NOMO-1 treated with DMSO at 0.1 percent for 48 hours (cell line): ENCODE measurements around the gene FSCN2.

Experiments
- DNase-seq: peaks from one replicate; lab custom pipeline; 2025; ENCODE audit not compliant: unreplicated experiment; lab: John Stamatoyannopoulos, UW

The FSCN2 gene

DNA sequence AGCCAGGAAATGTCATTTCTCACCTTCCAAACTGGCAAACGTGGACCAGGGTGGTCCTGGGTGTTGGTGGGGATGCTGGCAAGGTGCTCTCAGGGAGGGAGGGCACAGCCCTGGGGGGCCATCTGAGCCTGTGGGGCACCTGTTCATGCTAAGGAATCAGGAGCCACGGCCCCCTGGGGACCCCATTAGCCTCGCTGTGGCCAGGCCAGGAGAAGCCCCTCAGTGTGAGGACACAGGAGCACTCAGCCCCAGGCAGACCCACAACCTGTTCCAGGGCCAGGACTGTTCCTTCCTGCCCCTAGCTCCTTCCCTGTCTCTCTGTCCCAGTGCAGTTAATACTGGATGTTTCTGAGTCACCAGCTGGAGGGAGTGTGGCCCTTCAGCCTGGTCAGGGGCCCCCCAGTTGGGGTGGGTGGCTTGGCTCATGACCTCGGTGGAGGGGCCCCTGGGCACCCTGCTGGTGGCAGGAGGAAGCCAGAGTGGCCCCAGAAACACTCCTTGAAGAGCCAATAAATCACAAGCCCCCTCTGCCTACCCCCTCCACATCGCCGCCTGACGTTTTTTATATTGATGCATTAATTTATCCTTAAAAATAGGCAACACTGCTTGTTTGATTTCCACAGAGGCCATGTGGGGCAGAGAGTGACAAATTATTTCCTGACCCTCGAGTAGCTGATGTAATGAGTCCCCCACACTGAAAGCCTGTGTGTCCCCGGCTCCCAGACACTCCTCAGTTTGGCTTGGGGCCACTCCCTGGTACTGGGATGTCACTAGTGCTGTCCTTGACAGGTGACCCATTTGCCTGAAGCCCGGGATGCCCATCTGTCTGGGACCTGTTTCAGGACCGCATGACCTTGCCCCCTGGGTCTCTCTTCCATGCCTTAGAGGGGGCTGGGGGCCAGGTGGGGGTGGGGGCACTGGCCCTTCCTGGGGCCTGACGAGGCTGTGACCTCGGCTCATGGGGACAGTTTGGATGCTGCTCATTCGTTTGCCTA, 37.9 kb upstream of the FSCN2 start:
- no peak for DNase-seq

DNA sequence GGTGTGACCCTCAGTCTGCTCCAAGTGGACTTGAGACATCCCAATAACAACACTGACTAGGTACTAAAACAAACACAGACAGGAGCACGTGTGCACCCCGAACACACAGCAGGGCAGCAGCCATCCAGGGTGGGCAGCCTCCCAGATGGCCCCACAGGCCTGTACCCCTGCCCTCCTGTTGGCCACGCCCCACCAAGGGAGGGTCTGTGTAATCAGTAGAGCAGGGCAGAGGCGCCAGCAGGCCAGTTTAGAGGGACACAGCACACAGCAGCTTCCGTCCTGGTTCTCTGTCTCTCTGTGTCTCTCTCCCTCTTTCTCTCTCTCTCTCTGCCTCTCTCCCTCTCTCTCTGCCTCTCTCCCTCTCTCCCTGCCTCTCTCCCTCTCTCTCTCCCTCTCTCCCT, 37.0 kb upstream of the FSCN2 start:
- no peak for DNase-seq

DNA sequence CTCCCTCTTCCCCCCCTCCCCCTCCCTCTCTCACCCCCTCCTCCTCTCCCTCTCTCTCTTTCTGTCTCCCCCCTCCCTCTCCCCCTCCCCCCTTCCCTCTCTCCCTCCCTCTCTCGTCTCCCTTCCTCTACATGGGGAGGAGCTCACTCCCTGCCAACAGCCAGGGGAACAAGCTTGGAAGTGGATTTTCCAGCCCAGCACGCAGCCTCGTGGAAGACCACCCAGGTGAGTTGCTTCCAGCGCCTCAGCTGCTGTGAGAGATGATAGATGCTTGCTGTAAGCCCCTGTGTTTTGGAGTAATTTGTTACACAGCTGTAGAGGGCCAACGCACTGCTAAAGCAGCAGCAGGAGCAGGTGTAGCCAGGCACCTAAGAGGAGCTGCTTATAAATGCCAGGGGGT, 36.4 kb upstream of the FSCN2 start:
- no peak for DNase-seq

DNA sequence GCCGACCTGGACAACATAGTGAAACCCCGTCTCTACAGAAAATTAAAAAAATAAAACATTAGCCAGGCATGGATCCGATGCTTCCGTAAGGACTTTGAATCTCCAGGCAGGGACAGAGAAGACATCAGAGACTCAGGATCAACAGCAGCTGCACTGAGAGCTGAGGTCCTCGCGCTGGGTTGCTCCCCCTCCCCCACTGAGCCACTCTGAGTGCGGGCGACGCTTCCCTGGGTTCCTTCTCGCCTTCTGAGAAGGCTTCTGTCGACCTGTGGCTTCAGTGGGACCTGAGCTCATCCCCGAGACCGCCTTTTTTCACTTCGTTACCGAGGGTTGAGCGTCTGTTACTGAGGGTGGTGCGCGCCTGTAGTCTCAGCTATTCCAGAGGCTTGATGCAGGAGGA, 36.0 kb upstream of the FSCN2 start:
- no peak for DNase-seq

DNA sequence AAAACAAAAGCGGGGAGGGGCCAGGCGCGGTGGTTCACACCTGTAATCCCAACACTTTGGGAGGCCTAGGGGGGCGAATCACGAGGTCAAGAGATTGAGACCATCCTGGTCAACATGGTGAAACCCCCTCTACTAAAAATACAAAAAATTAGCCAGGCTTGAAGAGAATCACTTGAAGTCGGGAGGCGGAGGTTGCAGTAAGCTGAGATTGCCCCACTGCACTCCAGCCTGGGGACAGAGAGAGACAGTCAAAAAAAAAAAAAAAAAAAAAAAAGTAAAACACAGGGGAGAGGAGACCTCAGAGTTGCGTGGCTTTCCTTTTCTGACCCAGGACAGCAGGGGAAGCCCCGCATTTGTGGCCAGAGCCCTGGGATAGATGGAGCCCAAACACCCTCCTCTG, 35.5 kb upstream of the FSCN2 start:
- DNase-seq, result no peak

DNA sequence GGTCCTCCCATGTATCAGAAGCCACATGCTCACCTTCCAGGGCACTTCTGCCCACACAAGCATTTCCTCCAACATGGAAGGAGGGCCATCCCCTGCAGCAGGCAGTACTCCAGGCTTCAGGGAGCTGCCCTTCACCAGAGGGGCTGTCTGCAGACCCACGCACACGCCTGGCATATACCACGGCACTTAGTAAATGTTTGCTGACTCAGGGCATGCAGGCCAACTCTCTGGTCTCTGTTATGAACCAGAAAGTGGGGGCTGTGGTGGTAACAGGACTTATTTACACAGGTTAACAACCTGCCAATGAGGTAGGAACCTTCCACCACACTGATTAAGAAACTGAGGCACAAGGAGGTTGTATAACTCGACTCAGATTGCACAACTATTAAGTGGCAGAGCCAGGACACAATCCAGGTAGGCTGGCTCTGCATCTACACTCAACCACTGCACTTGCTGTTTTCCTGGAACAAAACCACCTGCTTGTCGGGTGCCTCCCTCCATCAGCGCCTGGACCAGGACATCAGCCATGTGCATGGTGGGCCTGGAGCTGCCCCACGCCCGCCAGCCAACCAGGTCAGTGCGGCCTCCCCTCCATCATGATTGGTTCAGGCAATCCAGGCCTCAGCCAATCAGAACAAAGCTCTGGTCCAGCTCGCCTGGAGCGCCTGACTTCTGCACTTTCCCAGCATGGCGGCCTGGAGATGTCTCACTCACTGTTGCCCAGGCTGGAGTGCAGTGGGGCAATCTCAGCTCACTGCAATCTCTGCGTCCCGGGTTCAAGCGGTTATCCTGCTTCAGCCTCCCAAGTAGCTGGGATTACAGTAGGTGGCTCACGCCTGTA, 34.8 kb upstream of the FSCN2 start:
- DNase-seq, result no peak

DNA sequence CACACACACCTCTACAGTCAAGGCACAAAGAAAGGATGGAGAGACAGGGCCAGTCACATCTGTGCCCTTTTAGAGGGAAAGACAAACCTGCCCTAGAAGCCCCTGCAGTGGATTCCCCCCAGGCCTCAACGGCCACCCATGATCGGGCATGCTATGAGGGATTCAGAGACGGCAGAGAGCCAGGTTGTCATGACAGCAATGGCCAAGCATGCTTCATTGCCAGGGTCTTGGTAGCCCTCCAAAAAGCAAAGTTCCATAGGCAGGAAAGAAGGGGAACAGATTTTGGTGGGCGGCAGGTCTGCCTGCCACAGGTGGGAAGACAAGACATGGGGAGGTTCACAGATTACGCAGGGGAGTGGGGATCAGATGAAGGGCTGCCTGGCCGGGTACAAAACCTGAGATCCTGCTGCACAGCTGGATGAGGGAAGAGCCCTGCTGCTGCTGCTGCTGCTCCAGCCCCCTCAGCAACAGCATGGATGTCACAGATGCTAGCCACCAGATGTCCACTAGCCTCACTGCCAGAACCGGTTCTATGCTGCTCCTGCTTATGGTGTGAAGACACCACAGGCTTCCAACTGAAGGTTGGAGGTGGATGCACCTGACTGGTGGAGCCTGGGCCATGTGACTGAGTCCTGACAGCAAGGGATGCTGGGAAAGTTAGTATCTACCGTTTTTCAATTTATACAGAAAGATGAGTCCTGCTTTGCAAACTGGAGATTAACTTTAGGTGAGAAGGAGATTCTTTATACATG, 33.4 kb upstream of the FSCN2 start:
- DNase-seq, result no peak

DNA sequence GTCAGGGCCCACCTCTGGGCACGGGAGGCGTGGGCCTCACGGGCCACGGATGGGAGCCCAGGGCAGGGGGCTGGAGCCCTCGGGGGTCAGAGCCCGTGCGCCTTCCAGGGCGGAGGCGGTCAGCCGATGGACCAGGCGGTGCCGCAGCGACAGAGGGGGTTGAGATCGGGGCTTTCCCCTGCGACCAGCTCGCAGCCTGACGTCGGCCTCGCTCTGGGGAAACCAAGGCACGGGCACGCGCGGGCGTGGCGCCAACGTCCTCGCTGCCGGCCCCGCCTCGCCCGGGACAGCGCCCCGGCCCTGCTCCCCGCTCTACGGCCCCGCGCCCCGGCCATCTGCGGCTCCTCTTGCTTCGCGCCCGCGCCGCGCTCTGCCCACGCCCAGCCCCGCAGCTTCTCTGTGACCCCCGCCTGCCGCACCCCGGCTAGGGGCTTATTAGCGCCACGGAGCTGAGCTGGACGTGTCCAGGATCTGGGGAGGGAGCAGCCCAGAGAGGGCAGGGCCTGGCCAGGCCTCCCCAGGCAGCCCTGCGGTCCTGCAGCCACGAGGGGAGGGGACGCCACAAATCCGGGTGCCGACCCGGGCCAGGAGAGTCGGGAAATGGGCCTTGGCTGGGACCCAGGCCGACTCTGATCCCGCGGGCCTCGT, 29.1 kb upstream of the FSCN2 start:
- DNase-seq, result no peak

DNA sequence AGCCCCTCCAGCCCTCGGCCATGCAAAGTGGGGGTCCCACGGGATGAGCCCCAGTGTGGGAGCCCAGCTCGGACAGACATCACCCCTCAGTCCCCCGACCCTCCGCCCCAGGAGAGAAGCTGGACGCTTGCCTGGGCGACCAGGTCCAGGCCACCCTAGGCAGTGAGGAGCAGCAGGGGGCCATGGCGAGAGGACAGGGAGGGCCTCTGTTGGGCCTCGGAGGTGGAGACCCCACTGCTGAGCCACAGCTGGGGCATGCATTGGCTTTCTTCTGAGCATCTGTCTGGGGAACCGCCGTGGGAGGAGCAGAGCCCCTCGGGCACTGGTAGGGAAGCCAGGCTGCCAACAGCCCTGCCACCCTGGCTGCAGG, 28.6 kb upstream of the FSCN2 start:
- DNase-seq, result no peak

DNA sequence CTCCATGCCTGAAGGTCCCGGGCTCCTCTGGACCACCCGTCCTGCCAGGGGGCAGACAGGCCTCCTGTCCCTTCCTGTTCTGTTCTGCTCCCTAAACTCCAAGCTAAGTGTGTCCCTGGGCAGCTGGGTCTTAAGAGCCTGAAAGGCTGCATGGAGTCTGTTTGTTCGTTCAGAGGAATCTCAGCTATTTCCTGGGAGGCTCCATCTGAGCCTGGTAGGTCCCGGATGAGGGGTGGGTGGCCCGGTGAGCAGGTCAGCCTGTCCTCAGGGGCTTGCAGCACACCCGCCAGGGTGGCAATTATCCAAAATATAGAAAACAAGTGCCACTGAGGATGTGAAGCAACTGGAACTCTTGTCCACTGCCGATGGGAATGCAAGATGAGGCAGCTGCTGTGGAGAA, 28.1 kb upstream of the FSCN2 start:
- DNase-seq, result no peak

DNA sequence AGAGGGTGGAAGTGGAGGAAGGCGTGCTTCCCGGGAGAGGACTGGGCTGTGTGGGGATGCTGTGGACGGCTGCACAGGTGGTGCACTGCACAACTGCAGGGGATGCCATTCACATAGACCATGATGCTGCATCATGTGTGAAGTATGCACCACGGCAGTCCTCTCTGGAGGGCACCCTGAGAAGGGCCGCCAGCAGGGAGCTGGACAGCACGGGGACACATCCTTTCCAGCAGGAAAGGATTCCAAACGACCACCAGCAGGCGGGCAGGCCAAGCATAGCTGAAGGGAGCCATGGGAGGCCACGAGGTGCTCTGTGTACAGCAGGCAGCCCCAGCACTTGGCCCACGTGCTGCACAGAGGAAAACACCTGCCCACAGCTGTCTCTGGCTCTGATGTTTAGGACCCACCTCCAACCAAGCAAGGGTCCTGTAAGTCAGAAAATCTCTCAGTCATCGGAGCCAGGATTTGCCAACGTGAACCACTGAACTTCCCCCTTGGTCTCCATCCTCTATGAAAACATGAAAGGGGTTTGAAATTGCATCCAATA, 25.6 kb upstream of the FSCN2 start:
- no peak for DNase-seq

DNA sequence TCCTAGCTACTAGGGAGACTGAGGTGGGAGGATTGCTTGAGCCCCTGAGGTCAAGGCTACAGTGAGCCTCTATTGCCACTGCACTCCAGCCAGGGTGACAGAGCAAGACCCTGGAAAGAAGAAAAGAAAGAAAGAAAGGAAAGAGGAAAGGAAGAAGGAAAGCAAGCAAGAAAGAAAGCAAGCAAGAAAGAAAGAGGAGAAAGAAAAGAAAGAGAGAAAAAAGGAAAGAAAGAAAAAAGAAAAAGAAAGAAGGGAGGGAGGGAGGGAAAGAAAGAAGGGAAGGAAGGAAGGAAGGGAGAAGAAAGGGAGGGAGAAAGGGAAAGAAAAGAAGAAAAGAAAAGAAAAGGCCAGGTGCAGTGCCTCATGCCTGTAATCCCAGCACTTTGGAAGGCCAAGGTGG, 24.6 kb upstream of the FSCN2 start:
- DNase-seq, result no peak

DNA sequence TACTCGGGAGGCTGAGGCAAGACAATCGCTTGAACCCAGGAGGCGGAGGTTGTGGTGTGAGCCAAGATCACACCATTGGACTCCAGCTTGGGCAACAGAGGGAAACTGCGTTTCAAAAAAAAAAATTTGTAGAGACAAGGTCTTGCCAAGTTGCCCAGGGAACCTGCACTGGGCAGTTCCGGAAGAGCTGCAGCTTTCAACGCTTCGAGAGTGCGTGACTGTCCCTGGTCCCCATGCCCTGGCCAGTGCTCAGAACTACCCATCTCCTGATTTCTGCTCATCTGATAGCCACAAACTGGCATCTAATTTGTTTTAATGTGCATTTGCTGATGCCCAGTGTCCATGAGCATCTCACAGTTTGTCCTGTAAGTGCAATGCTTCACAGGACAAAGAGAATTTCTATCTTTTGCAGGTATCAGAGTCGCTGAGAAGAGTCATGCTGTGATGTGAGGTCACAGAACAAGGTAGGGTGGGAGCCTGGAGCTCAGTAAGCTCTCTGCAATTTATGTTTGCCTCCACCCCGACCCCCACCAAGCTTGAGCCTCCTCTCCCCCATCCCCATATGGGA, 19.5 kb upstream of the FSCN2 start:
- DNase-seq, result peak; percentile 47

DNA sequence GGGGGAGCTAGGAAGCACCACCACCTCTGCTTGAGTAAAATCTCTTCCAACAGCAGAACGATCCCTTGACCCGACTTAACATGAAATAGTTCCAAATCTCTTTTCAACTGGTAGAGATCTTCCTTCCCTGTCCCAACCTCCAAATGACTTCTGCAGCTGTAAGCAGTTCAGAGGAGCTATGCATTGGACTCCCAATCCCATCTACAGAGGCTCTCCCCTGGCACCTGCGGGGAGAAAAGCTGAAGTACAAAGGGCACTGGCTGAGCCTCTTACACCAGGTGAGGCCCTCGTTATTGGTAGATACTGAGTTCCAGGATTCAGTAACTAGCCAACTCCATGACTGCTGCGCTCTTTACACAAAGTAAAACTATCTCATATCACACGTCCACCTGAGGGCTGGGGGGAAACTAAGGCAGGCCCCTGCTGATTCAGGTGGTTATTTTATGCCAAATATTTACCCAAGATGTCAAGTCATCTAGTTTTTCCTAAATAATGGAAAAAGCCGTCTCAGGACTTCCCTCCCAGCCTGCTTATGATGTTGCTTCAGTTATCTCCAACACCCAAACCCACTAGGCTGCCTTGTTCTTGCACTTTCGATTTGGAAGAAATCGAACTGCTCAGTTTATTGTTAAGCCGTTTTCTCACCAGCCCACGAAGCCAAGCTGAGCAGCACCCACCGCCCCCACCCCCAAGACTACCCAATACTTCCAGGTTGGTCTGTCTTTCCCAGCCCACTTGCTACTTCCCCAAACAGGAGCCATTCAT, 18.8 kb upstream of the FSCN2 start:
- peak; percentile 38 for DNase-seq

DNA sequence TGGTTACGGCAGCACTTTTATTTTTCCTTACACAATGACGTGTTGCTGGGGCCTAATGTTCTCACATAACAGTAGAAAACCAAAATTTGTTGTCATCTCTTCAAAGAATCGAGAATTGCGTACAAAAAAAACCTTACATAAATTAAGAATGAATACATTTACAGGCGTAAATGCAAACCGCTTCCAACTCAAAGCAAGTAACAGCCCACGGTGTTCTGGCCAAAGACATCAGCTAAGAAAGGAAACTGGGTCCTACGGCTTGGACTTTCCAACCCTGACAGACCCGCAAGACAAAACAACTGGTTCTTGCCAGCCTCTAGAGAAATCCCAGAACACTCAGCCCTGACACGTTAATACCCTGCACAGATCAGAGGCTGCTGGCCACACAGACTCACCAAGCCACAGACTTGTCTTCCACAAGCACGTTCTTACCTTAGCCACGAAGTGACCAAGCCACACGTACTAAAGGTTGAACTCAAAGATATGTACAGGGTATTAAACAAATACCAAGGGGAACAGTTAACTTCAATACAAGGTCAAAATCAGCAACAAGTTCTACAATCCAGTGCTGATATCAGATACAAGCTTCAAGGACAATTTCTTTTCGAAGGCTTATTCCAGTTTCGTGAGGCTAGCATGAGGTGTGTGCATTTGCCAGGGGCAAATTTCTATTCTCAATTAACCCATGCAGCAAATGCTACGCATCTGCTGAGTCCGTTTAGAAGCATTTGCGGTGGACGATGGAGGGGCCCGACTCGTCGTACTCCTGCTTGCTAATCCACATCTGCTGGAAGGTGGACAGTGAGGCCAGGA, 18.0 kb upstream of the FSCN2 start:
- DNase-seq, result no peak

DNA sequence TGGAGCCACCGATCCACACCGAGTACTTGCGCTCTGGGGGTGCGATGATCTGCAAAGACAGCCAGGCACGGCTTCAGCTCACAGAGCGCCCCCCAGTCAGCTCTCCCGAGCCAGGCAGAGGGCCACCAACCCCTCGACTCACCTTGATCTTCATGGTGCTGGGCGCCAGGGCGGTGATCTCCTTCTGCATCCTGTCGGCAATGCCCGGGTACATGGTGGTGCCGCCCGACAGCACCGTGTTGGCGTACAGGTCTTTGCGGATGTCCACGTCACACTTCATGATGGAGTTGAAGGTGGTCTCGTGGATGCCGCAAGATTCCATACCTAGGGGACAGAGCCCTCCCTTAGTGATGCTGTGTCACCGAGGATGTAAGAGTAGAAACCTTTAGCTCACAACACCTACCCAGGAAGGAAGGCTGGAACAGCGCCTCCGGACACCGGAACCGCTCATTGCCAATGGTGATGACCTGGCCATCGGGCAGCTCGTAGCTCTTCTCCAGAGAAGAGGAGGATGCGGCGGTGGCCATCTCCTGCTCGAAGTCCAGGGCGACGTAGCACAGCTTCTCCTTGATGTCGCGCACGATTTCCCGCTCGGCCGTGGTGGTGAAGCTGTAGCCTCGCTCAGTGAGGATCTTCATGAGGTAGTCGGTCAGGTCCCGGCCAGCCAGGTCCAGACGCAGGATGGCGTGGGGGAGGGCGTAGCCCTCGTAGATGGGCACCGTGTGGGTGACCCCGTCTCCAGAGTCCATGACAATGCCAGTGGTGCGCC, 17.2 kb upstream of the FSCN2 start:
- no peak for DNase-seq

DNA sequence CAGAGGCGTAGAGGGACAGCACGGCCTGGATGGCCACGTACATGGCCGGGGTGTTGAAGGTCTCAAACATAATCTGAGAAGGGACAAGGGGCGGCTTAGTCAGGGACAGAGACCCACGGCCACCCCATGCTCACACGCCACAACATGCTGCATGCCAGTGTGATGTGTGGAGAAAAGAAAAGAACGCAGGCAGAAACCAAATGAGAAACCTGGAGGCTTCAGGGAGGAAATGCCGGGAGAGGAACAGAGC, 16.7 kb upstream of the FSCN2 start:
- no peak for DNase-seq
